MCF 10A (cell line): ENCODE measurements around the gene NLRC3. TPM values are rescaled to one million over a fixed set of nuclear protein-coding genes. Genes with fewer than 3 reads are reported as not detected.

ENCODE experiments used
- BruUV-seq: library from RNA; stranded (reverse); fragments of 400-500 nt; replicated peaks from 2 replicates; lab custom pipeline; 2021; lab: Mats Ljungman, UMichigan
- CTCF ChIA-PET: fragments of 300-600 bp; sonication (Branson Sonifier 250); formaldehyde crosslinking; extraction: SDS; loops from one replicate; lab custom pipeline; 2021; ENCODE audit warnings: antibody characterized with exemption, inconsistent platforms; lab: Yijun Ruan, JAX
- POLR2A ChIA-PET: fragments of 300-600, 350-650 bp; sonication (Branson Sonifier 250); formaldehyde crosslinking; extraction: SDS; loops from one replicate; lab custom pipeline; 2020; ENCODE audit warnings: antibody characterized with exemption, inconsistent platforms; lab: Yijun Ruan, JAX
- DNase-seq: peaks from one replicate; pipeline ENCODE4 v3.0.0-alpha.2; 2018; ENCODE audit not compliant: unreplicated experiment
- H3K27ac Mint-ChIP-seq: one replicate; pipeline ENCODE4 v1.8.0; 2022; ENCODE audit warnings: mild to moderate bottlenecking, low read depth, mixed read lengths; ENCODE audit not compliant: unreplicated experiment
- H3K27me3 Mint-ChIP-seq: one replicate; pipeline ENCODE4 v1.8.0; 2022; ENCODE audit warnings: mixed read lengths; ENCODE audit not compliant: insufficient read depth, unreplicated experiment
- H3K36me3 Mint-ChIP-seq: one replicate; pipeline ENCODE4 v1.8.0; 2022; ENCODE audit warnings: mild to moderate bottlenecking, moderate library complexity, mixed read lengths; ENCODE audit not compliant: insufficient read depth, unreplicated experiment
- H3K4me1 Mint-ChIP-seq: one replicate; pipeline ENCODE4 v1.8.0; 2022; ENCODE audit warnings: mixed read lengths; ENCODE audit not compliant: insufficient read depth, unreplicated experiment
- H3K4me3 Mint-ChIP-seq: one replicate; pipeline ENCODE4 v1.8.0; 2022; ENCODE audit warnings: mild to moderate bottlenecking, moderate library complexity, mixed read lengths; ENCODE audit not compliant: unreplicated experiment
- H3K9me3 Mint-ChIP-seq: one replicate; pipeline ENCODE4 v1.8.0; 2022; ENCODE audit warnings: mixed read lengths; ENCODE audit not compliant: unreplicated experiment
- intact Hi-C: fragments of 100-400 bp; cut with micrococcal nuclease; formaldehyde crosslinking; loops from 2 replicates; pipeline ENCODE4 v1.14.1; 2022
- total RNA-seq: library from RNA; stranded (reverse); gene quantifications from 2 replicates; pipeline ENCODE4 v1.2.3, GENCODE V29; 2022
- TF ChIP-seq, protein P1 (sequence below): fragments of 200-600 bp; IDR thresholded peaks from one replicate; pipeline ENCODE4 v1.8.0; 2022; ENCODE audit warnings: antibody characterized with exemption, mild to moderate bottlenecking; ENCODE audit not compliant: unreplicated experiment

The NLRC3 gene
- total RNA-seq, 1 experiment from 2014 or later: not detected

DNA sequence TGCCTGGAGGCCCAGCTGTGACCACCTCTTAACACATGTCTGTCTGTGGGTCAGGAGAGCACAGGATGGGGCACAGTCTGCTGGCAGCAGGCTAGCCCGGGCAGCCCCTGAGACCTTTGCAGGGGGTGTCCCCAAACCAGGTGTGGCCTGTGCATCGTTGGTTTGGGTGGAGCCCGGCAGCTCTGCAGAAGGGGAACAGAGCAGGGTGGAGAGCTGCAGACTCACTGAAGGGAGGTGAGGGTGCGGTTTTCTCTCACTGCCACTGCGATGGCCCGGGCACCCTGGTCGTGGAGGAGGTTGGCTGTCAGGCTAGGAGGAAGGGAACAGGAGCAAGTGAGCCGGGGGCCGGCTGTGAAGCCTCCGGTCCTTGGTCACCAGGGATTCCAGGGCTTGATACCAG is 28.8 kb downstream of the NLRC3 start:
- peaks cover 14% of the 10 kb centered on the region for H3K9me3 Mint-ChIP-seq
- no peak overlapping the region for H3K4me3 Mint-ChIP-seq
- ChIA-PET CTCF (no interaction called here), POLR2A (interaction anchor here (0.7 to 1.1 kb wide), 2 partner anchors 9 to 819 kb away, joined by 3 to 4 read pairs; no protein-coding TSS in a partner anchor)
- DNase-seq: no peak
- peaks cover 7% of the 10 kb centered on the region for H3K36me3 Mint-ChIP-seq
- intact Hi-C loops: no loop called here
- H3K4me1 Mint-ChIP-seq: no peaks in the 10 kb centered on the region
- H3K27ac Mint-ChIP-seq: no peak overlapping the region
- TF ChIP-seq, protein P1, sequence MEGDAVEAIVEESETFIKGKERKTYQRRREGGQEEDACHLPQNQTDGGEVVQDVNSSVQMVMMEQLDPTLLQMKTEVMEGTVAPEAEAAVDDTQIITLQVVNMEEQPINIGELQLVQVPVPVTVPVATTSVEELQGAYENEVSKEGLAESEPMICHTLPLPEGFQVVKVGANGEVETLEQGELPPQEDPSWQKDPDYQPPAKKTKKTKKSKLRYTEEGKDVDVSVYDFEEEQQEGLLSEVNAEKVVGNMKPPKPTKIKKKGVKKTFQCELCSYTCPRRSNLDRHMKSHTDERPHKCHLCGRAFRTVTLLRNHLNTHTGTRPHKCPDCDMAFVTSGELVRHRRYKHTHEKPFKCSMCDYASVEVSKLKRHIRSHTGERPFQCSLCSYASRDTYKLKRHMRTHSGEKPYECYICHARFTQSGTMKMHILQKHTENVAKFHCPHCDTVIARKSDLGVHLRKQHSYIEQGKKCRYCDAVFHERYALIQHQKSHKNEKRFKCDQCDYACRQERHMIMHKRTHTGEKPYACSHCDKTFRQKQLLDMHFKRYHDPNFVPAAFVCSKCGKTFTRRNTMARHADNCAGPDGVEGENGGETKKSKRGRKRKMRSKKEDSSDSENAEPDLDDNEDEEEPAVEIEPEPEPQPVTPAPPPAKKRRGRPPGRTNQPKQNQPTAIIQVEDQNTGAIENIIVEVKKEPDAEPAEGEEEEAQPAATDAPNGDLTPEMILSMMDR: no peak
- H3K27me3 Mint-ChIP-seq: peaks cover 21% of the 10 kb centered on the region
- no TSS peak for BruUV-seq

DNA sequence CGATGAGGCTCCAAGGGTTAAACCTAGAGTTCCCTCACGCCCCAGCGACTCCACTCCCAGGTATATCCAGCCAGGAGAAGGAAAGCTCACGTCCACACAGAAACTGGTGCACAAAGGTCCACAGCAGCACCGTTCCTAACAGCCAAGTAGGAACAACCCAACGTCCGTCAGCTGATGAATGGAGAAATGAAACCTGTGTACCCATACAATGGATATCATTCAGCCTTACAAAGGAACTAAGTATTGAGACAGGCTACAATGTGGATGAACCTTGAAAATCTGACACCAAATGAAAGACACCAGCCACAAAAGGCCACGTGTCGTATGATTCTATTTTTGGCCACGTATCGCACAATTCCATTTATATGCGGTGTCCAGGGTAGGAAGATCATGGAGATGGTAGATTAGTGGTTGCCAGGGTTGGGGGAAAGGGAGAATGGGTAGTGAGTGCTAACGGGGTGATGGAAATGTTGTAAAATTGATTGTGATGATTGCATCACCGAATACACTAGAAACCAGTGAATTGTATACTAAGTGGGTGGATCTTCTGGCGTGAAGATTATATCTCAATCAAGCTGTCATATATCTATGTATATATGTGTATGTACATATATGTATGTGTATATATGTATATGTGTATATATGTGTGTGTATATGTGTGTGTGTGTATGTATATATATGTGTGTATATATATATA is 30.1 kb downstream of the NLRC3 start:
- no TSS peak for BruUV-seq
- Mint-ChIP-seq H3K9me3 (peaks cover 14% of the 10 kb centered on the region), H3K4me1 (no peaks in the 10 kb centered on the region), H3K36me3 (peaks cover 7% of the 10 kb centered on the region), H3K27ac (no peak overlapping the region), H3K4me3 (no peak overlapping the region), H3K27me3 (peaks cover 19% of the 10 kb centered on the region)
- TF ChIP-seq, protein P1: no peak
- ChIA-PET CTCF (no interaction called here), POLR2A (interaction anchor here (0.7 kb wide), 2 partner anchors 280 to 404 kb away, joined by 3 read pairs; no protein-coding TSS in a partner anchor)
- intact Hi-C loops: no loop called here
- no peak for DNase-seq

DNA sequence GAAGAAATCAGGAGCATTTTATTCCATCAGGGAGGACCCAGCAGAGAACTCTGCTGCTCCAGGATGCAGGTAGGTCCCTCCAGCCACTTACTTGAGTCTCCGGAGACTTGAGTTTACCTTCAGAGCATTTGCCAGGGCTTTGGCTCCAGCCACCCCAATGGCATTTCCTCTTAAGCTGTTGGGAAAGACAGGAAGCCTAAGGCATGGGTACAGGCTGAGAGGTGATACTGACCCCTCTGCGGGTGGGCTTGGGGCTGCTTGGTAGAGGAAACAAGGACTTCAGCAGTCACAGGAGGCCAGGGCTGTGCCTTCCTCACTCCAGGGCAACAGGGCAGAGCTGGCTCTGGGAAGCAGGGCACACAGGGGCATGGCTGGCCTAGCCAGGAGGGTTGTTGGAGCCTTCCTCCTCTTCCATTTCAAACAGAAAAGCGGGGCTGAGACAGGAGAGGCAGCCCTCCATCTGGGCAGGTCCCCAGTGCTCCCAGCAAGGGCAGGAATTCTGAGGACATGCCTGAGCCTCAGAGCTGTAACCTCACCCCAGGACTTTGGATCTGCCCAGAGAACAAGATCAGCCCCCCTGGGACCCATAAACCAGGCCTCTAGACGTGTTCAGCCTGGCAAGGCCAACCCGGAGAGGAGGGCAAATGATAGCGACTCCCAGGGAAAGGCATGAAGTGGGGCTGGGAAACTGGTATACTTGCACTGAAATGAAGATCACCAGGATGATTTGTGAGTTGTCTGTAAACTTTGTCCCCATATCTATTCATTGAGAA is 34.4 kb downstream of the NLRC3 start:
- H3K36me3 Mint-ChIP-seq: peaks cover 23% of the 10 kb centered on the region
- ChIA-PET CTCF (no interaction called here), POLR2A (no interaction called here)
- BruUV-seq: no TSS peak
- H3K4me1 Mint-ChIP-seq: no peaks in the 10 kb centered on the region
- TF ChIP-seq, protein P1: no peak
- H3K27ac Mint-ChIP-seq: no peak overlapping the region
- no peak for DNase-seq
- H3K4me3 Mint-ChIP-seq: no peak overlapping the region
- intact Hi-C loops: no loop called here
- no peaks in the 10 kb centered on the region for H3K27me3 Mint-ChIP-seq
- no peaks in the 10 kb centered on the region for H3K9me3 Mint-ChIP-seq

DNA sequence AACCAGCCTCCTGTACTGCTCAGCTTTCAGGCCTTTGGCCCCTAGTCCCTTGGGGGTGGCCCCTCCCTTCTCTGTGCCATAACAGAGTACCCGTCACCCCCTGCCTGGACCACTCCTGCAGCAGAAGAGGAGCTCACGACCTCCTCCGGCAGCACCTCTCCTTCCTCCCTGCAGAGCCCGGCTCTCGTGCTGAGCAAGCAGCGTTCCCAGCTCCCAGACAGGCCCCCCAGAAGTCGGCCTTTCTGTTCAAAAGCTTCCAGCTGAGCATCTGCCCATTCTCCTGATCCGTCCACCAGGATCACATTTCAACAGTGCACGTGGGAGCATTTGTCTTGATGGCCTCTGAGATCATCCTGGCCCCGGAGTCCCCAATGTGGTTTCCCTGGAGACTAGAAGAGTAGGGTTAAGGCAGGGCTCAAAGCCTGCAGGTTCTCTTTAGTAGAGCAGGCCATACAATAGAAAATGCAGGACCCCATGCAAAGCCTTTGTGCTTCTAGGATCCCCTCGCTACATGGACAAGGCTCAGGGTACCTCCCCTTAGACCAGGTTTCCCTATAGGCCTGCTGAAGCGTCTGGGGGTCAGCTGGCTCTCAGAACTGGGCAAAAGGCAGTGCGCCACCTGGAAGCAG is 35.6 kb downstream of the NLRC3 start:
- Mint-ChIP-seq H3K9me3 (no peaks in the 10 kb centered on the region), H3K4me3 (no peak overlapping the region), H3K4me1 (no peaks in the 10 kb centered on the region), H3K27me3 (no peaks in the 10 kb centered on the region), H3K27ac (no peak overlapping the region), H3K36me3 (peaks cover 23% of the 10 kb centered on the region)
- ChIA-PET CTCF (interaction anchor here (1.4 kb wide), 1 partner anchor 14 kb away, joined by 4 read pairs; no protein-coding TSS in a partner anchor), POLR2A (no interaction called here)
- no peak for DNase-seq
- TF ChIP-seq, protein P1: no peak
- no TSS peak for BruUV-seq
- intact Hi-C loops: no loop called here
